ENCODE data around the gene SH3RF3.

DNA sequence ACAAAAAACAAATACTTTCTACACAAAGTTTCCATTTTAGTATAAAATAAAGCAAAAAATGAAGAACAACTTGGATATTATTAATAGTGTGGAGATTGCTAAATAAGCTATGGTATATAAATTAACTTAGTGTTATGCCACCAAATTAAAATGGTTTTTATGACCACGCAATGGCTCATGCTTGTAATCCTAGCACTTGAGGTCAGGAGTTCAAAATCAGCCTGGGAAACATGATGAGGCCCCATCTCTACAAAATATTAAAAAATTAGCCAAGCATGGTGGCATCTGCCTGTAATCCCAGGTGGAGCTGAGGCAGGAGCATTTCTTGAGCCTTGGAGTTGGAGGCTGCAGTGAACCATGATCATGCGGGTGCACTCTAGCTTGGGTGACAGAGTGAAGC is 108.8 kb downstream of the SH3RF3 start:
- TF ChIP-seq FOXM1 (IDR thresholded peaks at IDR 0.05; ENCODE audit: low read depth) (no peak), POLR2AphosphoS5 (IDR thresholded peaks at IDR 0.05; ENCODE audit: low read depth, low read length) (no peak), NFIC (IDR thresholded peaks at IDR 0.05; ENCODE audit: borderline replicate concordance) (no peak), TAF1 (IDR thresholded peaks at IDR 0.05; ENCODE audit: borderline replicate concordance, low read depth, low read length) (no peak), SIN3A (IDR thresholded peaks at IDR 0.05; ENCODE audit: borderline replicate concordance, low read depth, low read length) (no peak)
- TF ChIP-seq, protein P1, sequence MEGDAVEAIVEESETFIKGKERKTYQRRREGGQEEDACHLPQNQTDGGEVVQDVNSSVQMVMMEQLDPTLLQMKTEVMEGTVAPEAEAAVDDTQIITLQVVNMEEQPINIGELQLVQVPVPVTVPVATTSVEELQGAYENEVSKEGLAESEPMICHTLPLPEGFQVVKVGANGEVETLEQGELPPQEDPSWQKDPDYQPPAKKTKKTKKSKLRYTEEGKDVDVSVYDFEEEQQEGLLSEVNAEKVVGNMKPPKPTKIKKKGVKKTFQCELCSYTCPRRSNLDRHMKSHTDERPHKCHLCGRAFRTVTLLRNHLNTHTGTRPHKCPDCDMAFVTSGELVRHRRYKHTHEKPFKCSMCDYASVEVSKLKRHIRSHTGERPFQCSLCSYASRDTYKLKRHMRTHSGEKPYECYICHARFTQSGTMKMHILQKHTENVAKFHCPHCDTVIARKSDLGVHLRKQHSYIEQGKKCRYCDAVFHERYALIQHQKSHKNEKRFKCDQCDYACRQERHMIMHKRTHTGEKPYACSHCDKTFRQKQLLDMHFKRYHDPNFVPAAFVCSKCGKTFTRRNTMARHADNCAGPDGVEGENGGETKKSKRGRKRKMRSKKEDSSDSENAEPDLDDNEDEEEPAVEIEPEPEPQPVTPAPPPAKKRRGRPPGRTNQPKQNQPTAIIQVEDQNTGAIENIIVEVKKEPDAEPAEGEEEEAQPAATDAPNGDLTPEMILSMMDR (IDR thresholded peaks at IDR 0.05): no peak
- TF ChIP-seq, protein P2, sequence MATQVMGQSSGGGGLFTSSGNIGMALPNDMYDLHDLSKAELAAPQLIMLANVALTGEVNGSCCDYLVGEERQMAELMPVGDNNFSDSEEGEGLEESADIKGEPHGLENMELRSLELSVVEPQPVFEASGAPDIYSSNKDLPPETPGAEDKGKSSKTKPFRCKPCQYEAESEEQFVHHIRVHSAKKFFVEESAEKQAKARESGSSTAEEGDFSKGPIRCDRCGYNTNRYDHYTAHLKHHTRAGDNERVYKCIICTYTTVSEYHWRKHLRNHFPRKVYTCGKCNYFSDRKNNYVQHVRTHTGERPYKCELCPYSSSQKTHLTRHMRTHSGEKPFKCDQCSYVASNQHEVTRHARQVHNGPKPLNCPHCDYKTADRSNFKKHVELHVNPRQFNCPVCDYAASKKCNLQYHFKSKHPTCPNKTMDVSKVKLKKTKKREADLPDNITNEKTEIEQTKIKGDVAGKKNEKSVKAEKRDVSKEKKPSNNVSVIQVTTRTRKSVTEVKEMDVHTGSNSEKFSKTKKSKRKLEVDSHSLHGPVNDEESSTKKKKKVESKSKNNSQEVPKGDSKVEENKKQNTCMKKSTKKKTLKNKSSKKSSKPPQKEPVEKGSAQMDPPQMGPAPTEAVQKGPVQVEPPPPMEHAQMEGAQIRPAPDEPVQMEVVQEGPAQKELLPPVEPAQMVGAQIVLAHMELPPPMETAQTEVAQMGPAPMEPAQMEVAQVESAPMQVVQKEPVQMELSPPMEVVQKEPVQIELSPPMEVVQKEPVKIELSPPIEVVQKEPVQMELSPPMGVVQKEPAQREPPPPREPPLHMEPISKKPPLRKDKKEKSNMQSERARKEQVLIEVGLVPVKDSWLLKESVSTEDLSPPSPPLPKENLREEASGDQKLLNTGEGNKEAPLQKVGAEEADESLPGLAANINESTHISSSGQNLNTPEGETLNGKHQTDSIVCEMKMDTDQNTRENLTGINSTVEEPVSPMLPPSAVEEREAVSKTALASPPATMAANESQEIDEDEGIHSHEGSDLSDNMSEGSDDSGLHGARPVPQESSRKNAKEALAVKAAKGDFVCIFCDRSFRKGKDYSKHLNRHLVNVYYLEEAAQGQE (IDR thresholded peaks at IDR 0.05; ENCODE audit: low read depth, low read length): no peak
- TF ChIP-seq, protein P3, sequence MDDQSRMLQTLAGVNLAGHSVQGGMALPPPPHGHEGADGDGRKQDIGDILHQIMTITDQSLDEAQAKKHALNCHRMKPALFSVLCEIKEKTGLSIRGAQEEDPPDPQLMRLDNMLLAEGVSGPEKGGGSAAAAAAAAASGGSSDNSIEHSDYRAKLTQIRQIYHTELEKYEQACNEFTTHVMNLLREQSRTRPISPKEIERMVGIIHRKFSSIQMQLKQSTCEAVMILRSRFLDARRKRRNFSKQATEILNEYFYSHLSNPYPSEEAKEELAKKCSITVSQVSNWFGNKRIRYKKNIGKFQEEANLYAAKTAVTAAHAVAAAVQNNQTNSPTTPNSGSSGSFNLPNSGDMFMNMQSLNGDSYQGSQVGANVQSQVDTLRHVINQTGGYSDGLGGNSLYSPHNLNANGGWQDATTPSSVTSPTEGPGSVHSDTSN (IDR thresholded peaks at IDR 0.05): no peak
- TF ChIP-seq, protein P4, sequence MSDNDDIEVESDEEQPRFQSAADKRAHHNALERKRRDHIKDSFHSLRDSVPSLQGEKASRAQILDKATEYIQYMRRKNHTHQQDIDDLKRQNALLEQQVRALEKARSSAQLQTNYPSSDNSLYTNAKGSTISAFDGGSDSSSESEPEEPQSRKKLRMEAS (IDR thresholded peaks at IDR 0.05; ENCODE audit: low read depth): no peak

All from SK-N-SH (cell line).